GM12891 (cell line): ENCODE data around the gene PAK4.

Source experiments
- DNase-seq: peaks from one replicate; pipeline ENCODE4 v3.0.0; 2011; ENCODE audit warnings: low spot score; ENCODE audit not compliant: insufficient read length
- FAIRE-seq: peaks from 2 replicates; lab custom pipeline; 2011; peaks lifted over from hg19 to GRCh38; lab: Jason Lieb, UNC
- PAX5 ChIP-seq: IDR thresholded peaks from 2 replicates; pipeline ENCODE4 v1.6.1; 2011; ENCODE audit warnings: low read length, moderate library complexity, mild to moderate bottlenecking; ENCODE audit not compliant: insufficient read depth, severe bottlenecking
- POLR2A ChIP-seq: IDR thresholded peaks from 2 replicates; pipeline ENCODE4 v1.6.1; 2011; ENCODE audit warnings: low read depth, low read length, control low read depth
- POLR2AphosphoS5 ChIP-seq: IDR thresholded peaks from 2 replicates; pipeline ENCODE4 v1.6.1; 2011; ENCODE audit warnings: low read depth, low read length, control low read depth
- POU2F2 ChIP-seq: IDR thresholded peaks from 2 replicates; pipeline ENCODE4 v1.6.1; 2011; ENCODE audit warnings: low read depth, mild to moderate bottlenecking, control low read depth, low read length, moderate library complexity
- SPI1 ChIP-seq: IDR thresholded peaks from 2 replicates; pipeline ENCODE4 v1.6.1; 2011; ENCODE audit warnings: low read depth, low read length, control low read depth
- TAF1 ChIP-seq: IDR thresholded peaks from 2 replicates; pipeline ENCODE4 v1.6.1; 2011; ENCODE audit warnings: low read depth, low read length, control low read depth

The PAK4 gene

GRCh38 chr19:39192846-39193245 is 67.3 kb downstream of the PAK4 start:
- no peak for DNase-seq
- TF ChIP-seq TAF1 (no peak), SPI1 (no peak), PAX5 (no peak), POLR2A (no peak), POLR2AphosphoS5 (no peak), POU2F2 (no peak)
- FAIRE-seq: no peak

GRCh38 chr19:39193803-39194202 is 68.2 kb downstream of the PAK4 start:
- DNase-seq (no peak), FAIRE-seq (no peak)
- no peak for TF ChIP-seq SPI1
- no peak for TF ChIP-seq POU2F2
- no peak for TF ChIP-seq POLR2AphosphoS5
- no peak for TF ChIP-seq TAF1
- no peak for TF ChIP-seq PAX5
- TF ChIP-seq POLR2A: no peak

DNA sequence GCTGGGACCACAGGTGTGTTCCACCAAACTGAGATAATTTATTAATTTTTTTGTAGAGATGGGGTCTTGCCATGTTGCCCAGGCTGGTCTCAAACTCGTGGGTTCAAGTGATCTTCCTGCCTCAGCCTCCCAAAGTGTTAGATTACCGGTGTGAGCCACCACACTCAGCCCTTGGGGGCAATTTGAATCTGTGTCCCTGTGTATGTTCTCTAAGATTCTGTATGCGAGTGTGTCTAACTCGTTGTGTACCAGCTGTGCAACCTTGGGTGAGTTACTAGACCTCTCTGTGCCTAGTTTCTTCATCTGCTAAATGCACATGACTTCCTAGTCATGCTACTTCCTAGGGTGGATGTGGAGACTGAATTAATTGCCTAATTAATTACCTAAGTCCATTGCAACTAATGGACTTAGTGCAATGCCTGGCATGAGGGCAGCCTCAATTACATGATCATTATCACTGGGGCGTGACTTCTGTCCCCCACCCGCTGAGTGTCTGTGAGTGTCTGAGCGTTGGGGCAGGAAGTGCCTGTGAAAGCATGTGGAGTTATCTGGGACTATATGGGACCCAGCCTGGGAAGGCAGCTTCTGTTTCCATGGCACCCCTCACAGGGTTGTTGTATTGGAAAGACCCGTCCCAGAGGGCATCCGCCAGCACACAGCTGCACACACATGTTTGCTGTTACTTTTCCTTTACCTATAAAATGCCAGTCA is 69.4 kb downstream of the PAK4 start:
- no peak for DNase-seq
- no peak for FAIRE-seq
- TF ChIP-seq SPI1 (no peak), TAF1 (no peak), POLR2AphosphoS5 (no peak), POU2F2 (no peak), PAX5 (no peak), POLR2A (no peak)

DNA sequence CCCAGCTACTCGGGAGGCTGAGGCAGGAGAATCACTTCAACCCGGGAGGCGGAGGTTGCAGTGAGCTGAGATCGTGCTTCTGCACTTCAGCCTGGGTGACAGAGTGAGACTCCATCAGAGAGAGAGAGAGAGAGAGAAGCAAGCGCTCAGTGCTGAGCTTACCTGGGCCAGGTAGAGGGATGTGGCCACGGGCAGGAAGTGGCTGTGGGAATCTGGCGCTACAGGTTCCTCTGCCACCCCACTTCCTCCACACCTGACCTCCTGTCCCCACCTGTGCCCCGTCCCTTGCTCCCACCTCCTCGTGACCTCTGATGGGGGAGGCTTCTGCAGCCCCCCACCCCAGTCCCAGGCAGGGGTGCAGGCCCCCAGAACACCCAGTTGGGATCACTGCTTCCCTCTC is 70.2 kb downstream of the PAK4 start:
- DNase-seq: no peak
- TF ChIP-seq POLR2A (no peak), SPI1 (no peak), PAX5 (no peak), TAF1 (no peak), POLR2AphosphoS5 (no peak), POU2F2 (no peak)
- no peak for FAIRE-seq

DNA sequence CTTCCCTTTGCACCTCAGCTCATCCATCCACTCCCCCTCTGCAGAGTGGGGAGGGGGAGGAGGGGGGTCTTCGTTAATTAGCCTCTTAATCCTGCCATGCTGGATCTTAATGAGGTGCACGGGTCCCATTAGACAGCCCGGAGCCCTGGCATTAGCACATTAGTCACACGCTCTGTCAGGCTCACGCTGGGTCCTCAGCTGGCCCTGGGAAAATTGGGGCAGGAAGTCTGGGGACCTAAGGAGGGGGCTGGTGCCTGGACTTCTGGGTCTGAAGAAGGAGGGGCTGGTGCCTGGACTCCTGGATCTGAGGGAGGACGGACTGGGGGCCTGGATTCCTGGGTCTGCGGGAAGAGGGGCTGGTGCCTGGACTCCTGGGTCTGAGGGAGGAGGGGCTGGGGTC is 70.7 kb downstream of the PAK4 start:
- FAIRE-seq (no peak), DNase-seq (no peak)
- TF ChIP-seq PAX5 (no peak), TAF1 (no peak), POLR2AphosphoS5 (no peak), SPI1 (no peak), POU2F2 (no peak), POLR2A (no peak)

- DNase-seq: peak; percentile 21
- no peak for FAIRE-seq
- TF ChIP-seq TAF1 (no peak), PAX5 (no peak), SPI1 (no peak), POLR2AphosphoS5 (no peak), POLR2A (no peak), POU2F2 (no peak)
Observed at GRCh38 chr19:39196860-39197562, 71.4 kb downstream of the PAK4 start, which contains the start of gene NCCRP1. Gene NCCRP1, plus strand, starts transcription at chr19:39196964. Its CDS starts 19 bp downstream, at chr19:39196983.

DNA sequence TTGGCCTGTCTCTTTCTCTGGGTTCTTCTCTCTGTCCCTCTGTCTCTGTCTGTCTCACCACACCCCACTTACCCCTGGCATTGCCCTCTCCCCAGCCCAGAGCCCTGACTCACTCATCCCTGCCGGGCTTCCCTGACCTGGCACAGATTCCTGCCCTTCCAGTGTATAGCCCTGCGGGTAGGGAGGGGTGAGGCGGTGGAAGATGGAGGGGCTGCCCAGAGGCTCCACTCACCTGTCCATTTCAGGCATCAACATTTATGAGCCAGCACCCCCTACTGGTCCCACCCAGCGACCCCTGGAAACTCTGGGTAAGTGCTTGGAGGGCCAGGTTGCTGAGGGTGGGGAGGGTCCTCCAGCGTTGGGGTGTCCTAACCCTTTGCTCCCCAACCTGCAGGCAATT is 72.2 kb downstream of the PAK4 start:
- no peak for TF ChIP-seq POU2F2
- no peak for TF ChIP-seq TAF1
- TF ChIP-seq POLR2A: no peak
- no peak for TF ChIP-seq PAX5
- no peak for TF ChIP-seq SPI1
- no peak for TF ChIP-seq POLR2AphosphoS5
- FAIRE-seq: no peak
- DNase-seq: no peak

DNA sequence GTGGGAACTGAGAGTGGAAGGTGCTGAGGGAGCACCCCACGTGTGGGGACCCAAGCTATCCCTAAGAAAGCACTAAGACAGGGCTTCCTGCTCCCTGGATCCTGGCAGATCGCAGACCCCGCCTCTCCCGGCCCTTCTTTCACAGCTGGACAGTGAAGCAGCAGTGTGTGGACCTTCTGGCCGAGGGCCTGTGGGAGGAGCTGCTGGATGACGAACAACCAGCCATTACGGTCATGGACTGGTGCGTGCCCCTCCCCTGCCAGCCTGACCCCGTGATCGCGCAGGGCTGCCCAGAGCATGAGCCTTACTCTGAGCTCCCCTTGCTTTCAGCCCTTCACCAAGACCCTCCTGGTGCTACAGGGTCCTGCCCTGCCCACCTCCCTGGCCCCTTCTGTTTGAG is 73.4 kb downstream of the PAK4 start:
- DNase-seq (no peak), FAIRE-seq (no peak)
- TF ChIP-seq POLR2A: no peak
- no peak for TF ChIP-seq POU2F2
- no peak for TF ChIP-seq TAF1
- no peak for TF ChIP-seq POLR2AphosphoS5
- no peak for TF ChIP-seq PAX5
- no peak for TF ChIP-seq SPI1
